HG03196 (cell line): ENCODE measurements around the gene VCAN.

ENCODE experiments used
- ATAC-seq: cut with Tn5 transposase; IDR thresholded peaks from one replicate; pipeline ENCODE4 v1.9.1; 2021; ENCODE audit not compliant: unreplicated experiment

The VCAN gene

GRCh38 chr5:83467371-83468035 is 4.0 kb upstream of the VCAN start:
- no peak for ATAC-seq

- ATAC-seq: no peak
These were observed 2.5 kb upstream of the VCAN start for GRCh38 chr5:83469075-83469474.

- no peak for ATAC-seq
These were observed 779 bp upstream of the VCAN start for GRCh38 chr5:83470526-83471404.

GRCh38 chr5:83472213-83472507 is 616 bp downstream of the VCAN start:
- ATAC-seq: no peak

GRCh38 chr5:83472508-83473345 is 1.2 kb downstream of the VCAN start:
- ATAC-seq: peak; percentile 45

GRCh38 chr5:83473346-83474160 is 2.0 kb downstream of the VCAN start:
- peak; percentile 75 for ATAC-seq

GRCh38 chr5:83474161-83474796 is 2.7 kb downstream of the VCAN start:
- ATAC-seq: peak; percentile 52

- no peak for ATAC-seq
These were observed 3.4 kb downstream of the VCAN start for GRCh38 chr5:83474991-83475390.

GRCh38 chr5:83475391-83475863 is 3.9 kb downstream of the VCAN start:
- ATAC-seq: no peak

GRCh38 chr5:83475935-83476814 is 4.6 kb downstream of the VCAN start:
- no peak for ATAC-seq

- no peak for ATAC-seq
These were observed 11.4 kb downstream of the VCAN start for GRCh38 chr5:83482961-83483360.

GRCh38 chr5:83484294-83484693 is 12.8 kb downstream of the VCAN start:
- no peak for ATAC-seq

GRCh38 chr5:83485842-83486241 is 14.3 kb downstream of the VCAN start:
- no peak for ATAC-seq

GRCh38 chr5:83487155-83487554 is 15.6 kb downstream of the VCAN start:
- ATAC-seq: no peak

GRCh38 chr5:83488271-83488670 is 16.7 kb downstream of the VCAN start:
- no peak for ATAC-seq

- no peak for ATAC-seq
These were observed 17.3 kb downstream of the VCAN start for GRCh38 chr5:83488821-83489220.

GRCh38 chr5:83490203-83490602 is 18.7 kb downstream of the VCAN start:
- ATAC-seq: no peak

- no peak for ATAC-seq
These were observed 20.8 kb downstream of the VCAN start for GRCh38 chr5:83492331-83492730.

- ATAC-seq: no peak
These were observed 22.1 kb downstream of the VCAN start for GRCh38 chr5:83493644-83494043.
